ENCODE data around the gene RHBDF1.
A peak's percentile ranks its signal among the peaks of the same experiment; 100 is the strongest.

The RHBDF1 gene

GRCh38 chr16:92431-93339 is 20.3 kb upstream of the RHBDF1 start:
- DNase-seq = no peak

- DNase-seq = no peak
These were observed 19.1 kb upstream of the RHBDF1 start for GRCh38 chr16:91484-91883.

GRCh38 chr16:89391-90302 is 17.2 kb upstream of the RHBDF1 start:
- no peak for DNase-seq

GRCh38 chr16:88613-89012 is 16.2 kb upstream of the RHBDF1 start:
- DNase-seq = no peak

- no peak for DNase-seq
These were observed 14.1 kb upstream of the RHBDF1 start for GRCh38 chr16:86483-86952.

- DNase-seq = no peak
These were observed 13.4 kb upstream of the RHBDF1 start for GRCh38 chr16:85865-86264.

GRCh38 chr16:85407-85782 is 13.0 kb upstream of the RHBDF1 start:
- no peak for DNase-seq

GRCh38 chr16:84718-85406 is 12.4 kb upstream of the RHBDF1 start:
- no peak for DNase-seq

- no peak for DNase-seq
These were observed 11.6 kb upstream of the RHBDF1 start for GRCh38 chr16:83781-84615.

- no peak for DNase-seq
These were observed 10.7 kb upstream of the RHBDF1 start for GRCh38 chr16:83060-83603.

GRCh38 chr16:79151-80054 is 7.0 kb upstream of the RHBDF1 start:
- DNase-seq = no peak

GRCh38 chr16:78444-79150 is 6.2 kb upstream of the RHBDF1 start:
- no peak for DNase-seq

GRCh38 chr16:77807-78443 is 5.5 kb upstream of the RHBDF1 start, which contains the start of gene MPG:
Gene MPG (plus strand): TSS chr16:78225. CDS start chr16:78310, 85 bp downstream.
- peak; percentile 77 for DNase-seq

GRCh38 chr16:77273-77806 is 4.9 kb upstream of the RHBDF1 start:
- peak; percentile 13 for DNase-seq

- DNase-seq = no peak
These were observed 4.3 kb upstream of the RHBDF1 start for GRCh38 chr16:76535-77272.

GRCh38 chr16:75580-76501 is 3.4 kb upstream of the RHBDF1 start:
- no peak for DNase-seq

GRCh38 chr16:74747-75334 is 2.4 kb upstream of the RHBDF1 start:
- no peak for DNase-seq

All from activated CD4-positive, alpha-beta T cell treated with anti-CD3 and anti-CD28 coated beads, Interleukin-2, amount 50 U/mL, for 1 hour (primary cell).